Measurements from ENCODE around the gene TSEN2. TPM values are rescaled to one million over a fixed set of nuclear protein-coding genes. Genes with fewer than 3 reads are reported as not detected.

The TSEN2 gene
- total RNA-seq, 1 experiment from 2014 or later: 35.5 TPM

GRCh38 chr3:12470680-12471079 is 13.6 kb upstream of the TSEN2 start:
- ATAC-seq (no peak), DNase-seq (ENCODE audit: low read depth, low spot score) (no peak)
- Histone ChIP-seq H3K4me1 (ENCODE audit: control insufficient read depth in 1 of 2, insufficient read depth in 2 of 2, low read length in 2 of 2) (peaks cover 26 to 50% of the 10 kb centered on the region in 2 experiments), H3K27me3 (ENCODE audit: insufficient read depth, low read length) (no peaks in the 10 kb centered on the region), H3K36me3 (ENCODE audit: control insufficient read depth in 1 of 2, insufficient read depth in 2 of 2, low read length in 2 of 2) (no peaks in the 10 kb centered on the region), H4K20me1 (ENCODE audit: insufficient read depth) (no peaks in the 10 kb centered on the region), H3K27ac (ENCODE audit: low read depth, low read length) (peak overlapping the region; percentile 72), H3K79me2 (ENCODE audit: insufficient read depth, low read length) (no peaks in the 10 kb centered on the region), H3K9ac (ENCODE audit: low read length) (peak overlapping the region; percentile 23; the same call in 1 of the 2 replicates), H2AFZ (ENCODE audit: low read depth, low read length, poor library complexity, severe bottlenecking) (no peak overlapping the region), H3K4me3 (replicated peaks in 1 of 2; ENCODE audit: low read depth in 1 of 2, low read length in 2 of 2) (peak overlapping the region in 1 of 2 experiments; percentile 38; a peak in 2 of 4 replicates), H3K9me2 (ENCODE audit: insufficient read depth) (no peaks in the 10 kb centered on the region), H3K9me3 (ENCODE audit: control insufficient read depth in 1 of 2, insufficient read depth in 1 of 2, low read depth in 1 of 2, low read length in 2 of 2) (no peaks in the 10 kb centered on the region), H3K4me2 (ENCODE audit: low read length) (peak overlapping the region; percentile 72)
- CTCF ChIA-PET: interaction anchor here (1.1 to 3.8 kb wide), 4 partner anchors 9 to 334 kb away, joined by 3 to 23 read pairs (median 5); no protein-coding TSS in a partner anchor
- intact Hi-C loops (cut with micrococcal nuclease): loop anchor here (1.0 to 5.0 kb wide), 3 partner anchors 27 to 183 kb away; partner anchors contain the start of gene PPARG
- BruUV-seq (replicated peaks): no TSS peak
- no peak for TF ChIP-seq ZBTB33 (IDR thresholded peaks at IDR 0.05; ENCODE audit: extremely low read depth, insufficient replicate concordance, low read length)
- RAD21 ChIA-PET (ENCODE audit: low non-redundant PET in 1 of 2, low total read pairs in 2 of 2, uncharacterized antibody in 2 of 2, unreplicated experiment in 2 of 2): interaction anchor here (0.9 to 1.0 kb wide), 2 partner anchors 9 kb away, joined by 3 to 4 read pairs; no protein-coding TSS in a partner anchor
- POLR2A ChIA-PET: interaction anchor here (1.0 to 1.8 kb wide), 3 partner anchors 9 to 12 kb away, joined by 3 to 5 read pairs (median 4); no protein-coding TSS in a partner anchor

- DNase-seq (ENCODE audit: low read depth, low spot score) (peak; percentile 92), ATAC-seq (peak; percentile 91)
- H3K4me2 ChIP-seq (ENCODE audit: low read length): peak overlapping the region; percentile 72
- H3K27me3 ChIP-seq (ENCODE audit: insufficient read depth, low read length): no peaks in the 10 kb centered on the region
- CTCF ChIA-PET: interaction anchor here (0.6 to 3.8 kb wide), 5 partner anchors 8 to 335 kb away, joined by 3 to 23 read pairs (median 5); no protein-coding TSS in a partner anchor
- H3K79me2 ChIP-seq (ENCODE audit: insufficient read depth, low read length): no peaks in the 10 kb centered on the region
- BruUV-seq (replicated peaks): no TSS peak
- H3K27ac ChIP-seq (ENCODE audit: low read depth, low read length): peak overlapping the region; percentile 72
- no peaks in the 10 kb centered on the region for H3K9me2 ChIP-seq (ENCODE audit: insufficient read depth)
- H3K9me3 ChIP-seq (ENCODE audit: control insufficient read depth in 1 of 2, insufficient read depth in 1 of 2, low read depth in 1 of 2, low read length in 2 of 2): no peaks in the 10 kb centered on the region
- intact Hi-C loops (cut with micrococcal nuclease): loop anchor here (1.0 to 5.0 kb wide), 3 partner anchors 28 to 184 kb away; partner anchors contain the start of gene PPARG
- POLR2A ChIA-PET: interaction anchor here (0.6 to 1.8 kb wide), 4 partner anchors 9 to 128 kb away, joined by 3 to 5 read pairs (median 4); no protein-coding TSS in a partner anchor
- peak overlapping the region in 1 of 2 experiments; percentile 38; a peak in 2 of 4 replicates for H3K4me3 ChIP-seq (replicated peaks in 1 of 2; ENCODE audit: low read depth in 1 of 2, low read length in 2 of 2)
- H2AFZ ChIP-seq (ENCODE audit: low read depth, low read length, poor library complexity, severe bottlenecking): peak overlapping the region; percentile 76
- H3K9ac ChIP-seq (ENCODE audit: low read length): peak overlapping the region; percentile 41
- RAD21 ChIA-PET (ENCODE audit: low non-redundant PET in 1 of 2, low total read pairs in 2 of 2, uncharacterized antibody in 2 of 2, unreplicated experiment in 2 of 2): interaction anchor here (0.6 to 1.0 kb wide), 4 partner anchors 8 to 245 kb away, joined by 3 to 5 read pairs (median 4); no protein-coding TSS in a partner anchor
- H4K20me1 ChIP-seq (ENCODE audit: insufficient read depth): no peaks in the 10 kb centered on the region
- peaks cover 26 to 54% of the 10 kb centered on the region in 2 experiments for H3K4me1 ChIP-seq (ENCODE audit: control insufficient read depth in 1 of 2, insufficient read depth in 2 of 2, low read length in 2 of 2)
- no peaks in the 10 kb centered on the region for H3K36me3 ChIP-seq (ENCODE audit: control insufficient read depth in 1 of 2, insufficient read depth in 2 of 2, low read length in 2 of 2)
- TF ChIP-seq ZBTB33 (IDR thresholded peaks at IDR 0.05; ENCODE audit: extremely low read depth, insufficient replicate concordance, low read length) (peak; percentile 14), CEBPB (IDR thresholded peaks at IDR 0.05; ENCODE audit: low read depth) (peak; percentile 73; the same call in 1 of the 2 replicates), ZNF274 (IDR thresholded peaks at IDR 0.05; ENCODE audit: low read depth, low read length) (no peak), RAD21 (IDR thresholded peaks at IDR 0.05; ENCODE audit: low read depth) (peak; percentile 83), REST (IDR thresholded peaks at IDR 0.05; ENCODE audit: low read depth) (no peak), CBX3 (IDR thresholded peaks at IDR 0.05; ENCODE audit: low read depth) (peak; percentile 91), JUND (IDR thresholded peaks at IDR 0.05) (peak; percentile 97), EZH2 (IDR thresholded peaks at IDR 0.05) (no peak), EGR1 (IDR thresholded peaks at IDR 0.05; ENCODE audit: low read depth) (peak; percentile 68), ZFX (IDR thresholded peaks at IDR 0.05) (no peak)
Measured at GRCh38 chr3:12471241-12471640, 13.0 kb upstream of the TSEN2 start.

Data from HCT116 (cell line).